Peyer's patch (tissue), 4 donors: ENCODE data around the gene SBF2. TPM values are rescaled to one million over a fixed set of nuclear protein-coding genes. Genes with fewer than 3 reads are reported as not detected.

Source experiments
- DNase-seq, 3 donors: peaks; one replicate each; pipeline ENCODE4 v3.0.0-alpha.2; 2017 to 2019
- H3K27ac ChIP-seq, 4 donors: fragments of 200-600 bp; sonication (generic); one replicate each; pipeline ENCODE4 v1.5.1; 2016 to 2019
- H3K27me3 ChIP-seq, 2 donors: fragments of 200-600 bp; sonication (generic); one replicate each; pipeline ENCODE4 v1.5.1; 2019
- H3K36me3 ChIP-seq, 3 donors: fragments of 200-600 bp; sonication (generic); one replicate each; pipeline ENCODE4 v1.5.1; 2016 to 2019
- H3K4me1 ChIP-seq, 4 donors: fragments of 200-600 bp; sonication (generic); one replicate each; pipeline ENCODE4 v1.5.1; 2016 to 2019
- H3K4me3 ChIP-seq, 4 donors: fragments of 200-600 bp; sonication (generic); 1 replicate in 3 of 4; 2 replicates in 1 of 4; pipeline ENCODE4 v1.5.1; 2016 to 2019; ENCODE audit warnings: mild to moderate bottlenecking in 1 of 4
- H3K9me3 ChIP-seq, 4 donors: fragments of 200-600 bp; sonication (generic); one replicate each; pipeline ENCODE4 v1.5.1; 2016 to 2019; ENCODE audit warnings: mild to moderate bottlenecking in 1 of 4
- CTCF ChIP-seq, 6 experiments: fragments of 450-650 bp in 4 of 6; fragments of 200-600 bp in 2 of 6; sonication (generic) in 1 of 6; IDR thresholded peaks; one replicate each; pipeline ENCODE4 v1.5.1; 2017 to 2019; ENCODE audit warnings: antibody characterized with exemption in 6 of 6, mild to moderate bottlenecking in 3 of 6, moderate library complexity in 1 of 6
- POLR2A ChIP-seq, 2 donors: fragments of 450-650 bp; IDR thresholded peaks; one replicate each; pipeline ENCODE4 v1.5.1; 2017; ENCODE audit warnings: antibody characterized with exemption in 2 of 2, mild to moderate bottlenecking in 2 of 2, moderate library complexity in 2 of 2
- total RNA-seq, 4 donors: library from RNA; depleted of rRNA; stranded (reverse); fragments of >200 nt; gene quantifications; one replicate each; pipeline ENCODE4 v1.1.0, GENCODE V29; 2016

The SBF2 gene
- total RNA-seq, 4 donors from 2014 or later: 52.7 to 70.1 (median 56.7) TPM

GRCh38 chr11:9972989-9973388 is 321.0 kb downstream of the SBF2 start:
- Histone ChIP-seq H3K9me3 (no peaks in the 10 kb centered on the region), H3K4me1 (no peaks in the 10 kb centered on the region), H3K27me3 (no peaks in the 10 kb centered on the region), H3K36me3 (peaks cover 0 to 3% (median 0%) of the 10 kb centered on the region in 3 donors), H3K4me3 (no peak overlapping the region), H3K27ac (no peak overlapping the region)
- no peak for TF ChIP-seq POLR2A (IDR thresholded peaks at IDR 0.05)
- peak; percentile 26 to 71 (median 64) for TF ChIP-seq CTCF (IDR thresholded peaks at IDR 0.05)
- peak in 1 of 3 donors; percentile 61 for DNase-seq

GRCh38 chr11:9971894-9972293 is 322.1 kb downstream of the SBF2 start:
- no peak for TF ChIP-seq CTCF (IDR thresholded peaks at IDR 0.05)
- TF ChIP-seq POLR2A (IDR thresholded peaks at IDR 0.05): no peak

GRCh38 chr11:9969068-9969467 is 325.0 kb downstream of the SBF2 start:
- TF ChIP-seq POLR2A (IDR thresholded peaks at IDR 0.05) (no peak), CTCF (IDR thresholded peaks at IDR 0.05) (no peak)
- Histone ChIP-seq H3K9me3 (no peaks in the 10 kb centered on the region), H3K4me3 (no peak overlapping the region)

More at GRCh38 chr11:9971894-9972293, 322.1 kb downstream of the SBF2 start:
- no peak for DNase-seq
- Histone ChIP-seq H3K9me3 (no peaks in the 10 kb centered on the region), H3K4me1 (no peaks in the 10 kb centered on the region), H3K4me3 (no peak overlapping the region), H3K36me3 (peaks cover 0 to 4% (median 0%) of the 10 kb centered on the region in 3 donors), H3K27ac (no peak overlapping the region), H3K27me3 (no peaks in the 10 kb centered on the region)

GRCh38 chr11:9962722-9963121 is 331.3 kb downstream of the SBF2 start:
- Histone ChIP-seq H3K36me3 (peaks cover 0 to 20% (median 0%) of the 10 kb centered on the region in 3 donors), H3K27ac (peak overlapping the region in 1 of 4 donors; percentile 8), H3K27me3 (no peaks in the 10 kb centered on the region), H3K9me3 (no peaks in the 10 kb centered on the region), H3K4me1 (no peaks in the 10 kb centered on the region), H3K4me3 (no peak overlapping the region)
- TF ChIP-seq CTCF (IDR thresholded peaks at IDR 0.05): no peak
- no peak for DNase-seq

More at GRCh38 chr11:9969068-9969467, 325.0 kb downstream of the SBF2 start:
- Histone ChIP-seq H3K27ac (no peak overlapping the region), H3K27me3 (no peaks in the 10 kb centered on the region), H3K36me3 (peaks cover 0 to 4% (median 0%) of the 10 kb centered on the region in 3 donors), H3K4me1 (no peaks in the 10 kb centered on the region)
- DNase-seq: no peak

- Histone ChIP-seq H3K36me3 (peaks cover 0 to 20% (median 0%) of the 10 kb centered on the region in 3 donors), H3K27me3 (no peaks in the 10 kb centered on the region), H3K27ac (no peak overlapping the region), H3K9me3 (no peaks in the 10 kb centered on the region), H3K4me3 (no peak overlapping the region), H3K4me1 (no peaks in the 10 kb centered on the region)
- DNase-seq: no peak
- no peak for TF ChIP-seq CTCF (IDR thresholded peaks at IDR 0.05)
- TF ChIP-seq POLR2A (IDR thresholded peaks at IDR 0.05): no peak
Observed at GRCh38 chr11:9957072-9957471, 336.9 kb downstream of the SBF2 start.

- H3K36me3 ChIP-seq: peaks cover 0 to 20% (median 0%) of the 10 kb centered on the region in 3 donors
- no peak for TF ChIP-seq CTCF (IDR thresholded peaks at IDR 0.05)
- TF ChIP-seq POLR2A (IDR thresholded peaks at IDR 0.05): no peak
- H3K4me3 ChIP-seq: no peak overlapping the region
- H3K9me3 ChIP-seq: no peaks in the 10 kb centered on the region
- H3K4me1 ChIP-seq: no peaks in the 10 kb centered on the region
- no peak for DNase-seq
- H3K27me3 ChIP-seq: no peaks in the 10 kb centered on the region
- H3K27ac ChIP-seq: no peak overlapping the region
Observed at GRCh38 chr11:9956483-9956882, 337.5 kb downstream of the SBF2 start.
